Measurements from ENCODE around the gene ELOB. TPM values are rescaled to one million over a fixed set of nuclear protein-coding genes. Genes with fewer than 3 reads are reported as not detected.

The ELOB gene
- total and polyA plus RNA-seq, 10 of the 15 experiments (the other 5 are each of a cell fraction or from before 2014, with no cell fraction given): 86.9 to 823 (median 263) TPM

GRCh38 chr16:2751577-2752034 lies 25.5 kb downstream of the ELOB start:
- H3K79me2 ChIP-seq (ENCODE audit: control insufficient read depth, insufficient read depth, low read length): peaks cover 55% of the 10 kb centered on the region

More at GRCh38 chr16:2751577-2752034, 25.5 kb downstream of the ELOB start:
- RAD21 ChIA-PET (ENCODE audit: unreplicated experiment): interaction anchor here (1.2 kb wide), 1 partner anchor 79 kb away, joined by 3 read pairs; no protein-coding TSS in a partner anchor
- 28% methylated on average over 23 of the region's 23 CpGs for WGBS (ENCODE audit: insufficient coverage, insufficient replicate concordance, low lambda C conversion rate, missing lambda C conversion rate)
- H3K4me3 ChIP-seq: peak overlapping the region; percentile 77
- TF ChIP-seq, protein P1, sequence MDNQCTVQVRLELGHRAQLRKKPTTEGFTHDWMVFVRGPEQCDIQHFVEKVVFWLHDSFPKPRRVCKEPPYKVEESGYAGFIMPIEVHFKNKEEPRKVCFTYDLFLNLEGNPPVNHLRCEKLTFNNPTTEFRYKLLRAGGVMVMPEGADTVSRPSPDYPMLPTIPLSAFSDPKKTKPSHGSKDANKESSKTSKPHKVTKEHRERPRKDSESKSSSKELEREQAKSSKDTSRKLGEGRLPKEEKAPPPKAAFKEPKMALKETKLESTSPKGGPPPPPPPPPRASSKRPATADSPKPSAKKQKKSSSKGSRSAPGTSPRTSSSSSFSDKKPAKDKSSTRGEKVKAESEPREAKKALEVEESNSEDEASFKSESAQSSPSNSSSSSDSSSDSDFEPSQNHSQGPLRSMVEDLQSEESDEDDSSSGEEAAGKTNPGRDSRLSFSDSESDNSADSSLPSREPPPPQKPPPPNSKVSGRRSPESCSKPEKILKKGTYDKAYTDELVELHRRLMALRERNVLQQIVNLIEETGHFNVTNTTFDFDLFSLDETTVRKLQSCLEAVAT (IDR thresholded peaks at IDR 0.05): peak; percentile 99
- TF ChIP-seq ZBTB11 (CRISPR knock-in tag; IDR thresholded peaks at IDR 0.05) (no peak), POU2F2 (IDR thresholded peaks at IDR 0.05; ENCODE audit: borderline replicate concordance, low read depth, low read length) (no peak), POLR2AphosphoS5 (IDR thresholded peaks at IDR 0.05; ENCODE audit: low read length) (0 out of 2 replicates have a peak, but pooled peaks have one; percentile 63)
- TF ChIP-seq, protein P2, sequence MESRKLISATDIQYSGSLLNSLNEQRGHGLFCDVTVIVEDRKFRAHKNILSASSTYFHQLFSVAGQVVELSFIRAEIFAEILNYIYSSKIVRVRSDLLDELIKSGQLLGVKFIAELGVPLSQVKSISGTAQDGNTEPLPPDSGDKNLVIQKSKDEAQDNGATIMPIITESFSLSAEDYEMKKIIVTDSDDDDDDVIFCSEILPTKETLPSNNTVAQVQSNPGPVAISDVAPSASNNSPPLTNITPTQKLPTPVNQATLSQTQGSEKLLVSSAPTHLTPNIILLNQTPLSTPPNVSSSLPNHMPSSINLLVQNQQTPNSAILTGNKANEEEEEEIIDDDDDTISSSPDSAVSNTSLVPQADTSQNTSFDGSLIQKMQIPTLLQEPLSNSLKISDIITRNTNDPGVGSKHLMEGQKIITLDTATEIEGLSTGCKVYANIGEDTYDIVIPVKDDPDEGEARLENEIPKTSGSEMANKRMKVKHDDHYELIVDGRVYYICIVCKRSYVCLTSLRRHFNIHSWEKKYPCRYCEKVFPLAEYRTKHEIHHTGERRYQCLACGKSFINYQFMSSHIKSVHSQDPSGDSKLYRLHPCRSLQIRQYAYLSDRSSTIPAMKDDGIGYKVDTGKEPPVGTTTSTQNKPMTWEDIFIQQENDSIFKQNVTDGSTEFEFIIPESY (IDR thresholded peaks at IDR 0.05): peak; percentile 88
- TF ChIP-seq, protein P3, sequence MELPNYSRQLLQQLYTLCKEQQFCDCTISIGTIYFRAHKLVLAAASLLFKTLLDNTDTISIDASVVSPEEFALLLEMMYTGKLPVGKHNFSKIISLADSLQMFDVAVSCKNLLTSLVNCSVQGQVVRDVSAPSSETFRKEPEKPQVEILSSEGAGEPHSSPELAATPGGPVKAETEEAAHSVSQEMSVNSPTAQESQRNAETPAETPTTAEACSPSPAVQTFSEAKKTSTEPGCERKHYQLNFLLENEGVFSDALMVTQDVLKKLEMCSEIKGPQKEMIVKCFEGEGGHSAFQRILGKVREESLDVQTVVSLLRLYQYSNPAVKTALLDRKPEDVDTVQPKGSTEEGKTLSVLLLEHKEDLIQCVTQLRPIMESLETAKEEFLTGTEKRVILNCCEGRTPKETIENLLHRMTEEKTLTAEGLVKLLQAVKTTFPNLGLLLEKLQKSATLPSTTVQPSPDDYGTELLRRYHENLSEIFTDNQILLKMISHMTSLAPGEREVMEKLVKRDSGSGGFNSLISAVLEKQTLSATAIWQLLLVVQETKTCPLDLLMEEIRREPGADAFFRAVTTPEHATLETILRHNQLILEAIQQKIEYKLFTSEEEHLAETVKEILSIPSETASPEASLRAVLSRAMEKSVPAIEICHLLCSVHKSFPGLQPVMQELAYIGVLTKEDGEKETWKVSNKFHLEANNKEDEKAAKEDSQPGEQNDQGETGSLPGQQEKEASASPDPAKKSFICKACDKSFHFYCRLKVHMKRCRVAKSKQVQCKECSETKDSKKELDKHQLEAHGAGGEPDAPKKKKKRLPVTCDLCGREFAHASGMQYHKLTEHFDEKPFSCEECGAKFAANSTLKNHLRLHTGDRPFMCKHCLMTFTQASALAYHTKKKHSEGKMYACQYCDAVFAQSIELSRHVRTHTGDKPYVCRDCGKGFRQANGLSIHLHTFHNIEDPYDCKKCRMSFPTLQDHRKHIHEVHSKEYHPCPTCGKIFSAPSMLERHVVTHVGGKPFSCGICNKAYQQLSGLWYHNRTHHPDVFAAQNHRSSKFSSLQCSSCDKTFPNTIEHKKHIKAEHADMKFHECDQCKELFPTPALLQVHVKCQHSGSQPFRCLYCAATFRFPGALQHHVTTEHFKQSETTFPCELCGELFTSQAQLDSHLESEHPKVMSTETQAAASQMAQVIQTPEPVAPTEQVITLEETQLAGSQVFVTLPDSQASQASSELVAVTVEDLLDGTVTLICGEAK (IDR thresholded peaks at IDR 0.05; ENCODE audit: borderline replicate concordance): peak; percentile 71
- H3K4me2 ChIP-seq (ENCODE audit: control insufficient read depth, insufficient read depth): peak overlapping the region; percentile 95
- H3K27me3 ChIP-seq (replicated peaks in 1 of 2; ENCODE audit: control insufficient read depth in 2 of 2, insufficient read depth in 2 of 2, low read length in 1 of 2): no peaks in the 10 kb centered on the region
- CTCF ChIA-PET: no interaction called here
- POLR2A ChIA-PET: interaction anchor here (1.4 to 1.7 kb wide), 2 partner anchors 25 to 26 kb away, joined by 4 to 8 read pairs; partner anchors contain the start of gene ELOB
- intact Hi-C loops (cut with micrococcal nuclease; ENCODE audit: unreplicated experiment): loop anchor here (2.0 kb wide), 1 partner anchor 25 kb away; the partner anchor contains the start of gene ELOB
- in situ Hi-C loops (cut with MboI): no loop called here
- DNase-seq (ENCODE audit: low read depth, low spot score) (no peak), ATAC-seq (peak; percentile 75), FAIRE-seq (no peak)
- H3K27ac ChIP-seq (ENCODE audit: control insufficient read depth, insufficient read depth): peak overlapping the region; percentile 99
- H3K9me3 ChIP-seq (replicated peaks; ENCODE audit: control insufficient read depth, insufficient read depth, low read length): no peaks in the 10 kb centered on the region; the same call in 2 of the 3 replicates
- H2AFZ ChIP-seq (ENCODE audit: control insufficient read depth, low read depth, low read length): peak overlapping the region; percentile 100
- H4K20me1 ChIP-seq (ENCODE audit: control insufficient read depth, insufficient read depth): peaks cover 23% of the 10 kb centered on the region
- peak overlapping the region; percentile 98 for H3K9ac ChIP-seq (ENCODE audit: control insufficient read depth, insufficient read depth, low read length)
- H3K4me1 ChIP-seq (ENCODE audit: control insufficient read depth, insufficient read depth, low read length): peaks cover 17% of the 10 kb centered on the region; the same call in 1 of the 2 replicates
- BruUV-seq (replicated peaks): TSS peak; percentile 95
- SMC1A ChIA-PET (ENCODE audit: uncharacterized antibody, unreplicated experiment): interaction anchor here (1.8 to 2.8 kb wide), 2 partner anchors 24 to 27 kb away, joined by 4 to 7 read pairs; no protein-coding TSS in a partner anchor
- H3K36me3 ChIP-seq (ENCODE audit: control insufficient read depth in 2 of 2, insufficient read depth in 2 of 2, low read length in 1 of 2): peaks cover 5 to 10% of the 10 kb centered on the region in 2 experiments
